ENCODE data around the gene COQ4.
"Not testable (repeated sequence)": the region's sequence is repeated elsewhere in the genome, so short reads cannot be mapped to it uniquely, and the experiment has no call there.

The COQ4 gene

DNA sequence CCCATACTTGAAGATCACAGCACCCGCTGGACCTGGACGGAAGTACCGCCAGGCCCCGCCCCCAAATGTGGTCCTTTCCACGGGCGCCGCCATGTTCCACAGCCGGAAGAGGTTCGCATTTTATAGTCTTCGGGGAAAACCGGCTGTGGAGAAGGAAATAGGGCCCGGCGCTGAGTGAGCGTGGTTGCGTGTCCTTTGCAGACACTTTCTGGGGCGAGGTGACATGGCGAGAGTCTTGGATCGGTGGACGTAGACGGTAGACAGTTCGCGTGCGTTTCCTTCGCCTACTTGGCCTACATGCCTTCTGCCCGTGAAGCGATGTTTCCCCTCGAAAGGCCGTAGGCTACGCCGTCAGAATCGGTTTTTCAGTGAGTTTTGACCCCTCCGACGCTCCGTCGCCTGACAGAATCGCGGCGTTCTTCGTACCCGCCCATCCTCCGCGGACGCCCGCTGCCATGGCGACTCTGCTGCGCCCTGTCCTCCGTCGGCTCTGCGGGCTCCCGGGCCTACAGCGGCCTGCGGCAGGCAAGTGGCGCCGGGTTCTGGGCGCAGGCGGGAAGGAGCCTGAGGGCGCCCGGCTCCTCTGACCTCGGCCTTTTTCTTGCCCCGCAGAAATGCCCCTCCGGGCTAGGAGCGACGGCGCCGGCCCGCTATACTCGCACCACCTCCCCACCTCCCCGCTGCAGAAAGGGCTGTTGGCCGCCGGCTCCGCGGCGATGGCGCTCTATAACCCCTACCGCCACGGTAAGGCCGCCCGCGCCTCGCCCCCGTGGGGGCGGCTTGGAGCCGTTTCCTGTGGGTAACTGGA is at the start of gene COQ4, which contains the start of gene TRUB2:
COQ4 (plus strand) TSS at position 436 of the 808 bp plus-strand sequence; CDS start at position 456, 20 bp downstream.
TRUB2 (minus strand) TSS at position 44 of the 808 bp plus-strand sequence; CDS start at position 5, 39 bp downstream.
- TF ChIP-seq, protein P1, sequence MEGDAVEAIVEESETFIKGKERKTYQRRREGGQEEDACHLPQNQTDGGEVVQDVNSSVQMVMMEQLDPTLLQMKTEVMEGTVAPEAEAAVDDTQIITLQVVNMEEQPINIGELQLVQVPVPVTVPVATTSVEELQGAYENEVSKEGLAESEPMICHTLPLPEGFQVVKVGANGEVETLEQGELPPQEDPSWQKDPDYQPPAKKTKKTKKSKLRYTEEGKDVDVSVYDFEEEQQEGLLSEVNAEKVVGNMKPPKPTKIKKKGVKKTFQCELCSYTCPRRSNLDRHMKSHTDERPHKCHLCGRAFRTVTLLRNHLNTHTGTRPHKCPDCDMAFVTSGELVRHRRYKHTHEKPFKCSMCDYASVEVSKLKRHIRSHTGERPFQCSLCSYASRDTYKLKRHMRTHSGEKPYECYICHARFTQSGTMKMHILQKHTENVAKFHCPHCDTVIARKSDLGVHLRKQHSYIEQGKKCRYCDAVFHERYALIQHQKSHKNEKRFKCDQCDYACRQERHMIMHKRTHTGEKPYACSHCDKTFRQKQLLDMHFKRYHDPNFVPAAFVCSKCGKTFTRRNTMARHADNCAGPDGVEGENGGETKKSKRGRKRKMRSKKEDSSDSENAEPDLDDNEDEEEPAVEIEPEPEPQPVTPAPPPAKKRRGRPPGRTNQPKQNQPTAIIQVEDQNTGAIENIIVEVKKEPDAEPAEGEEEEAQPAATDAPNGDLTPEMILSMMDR (IDR thresholded peaks at IDR 0.05): no peak
- TF ChIP-seq ZFX (IDR thresholded peaks at IDR 0.05; ENCODE audit: borderline replicate concordance): no peak
- H3K27ac ChIP-seq: peak within 1 kb of the TSS; percentile 92

DNA sequence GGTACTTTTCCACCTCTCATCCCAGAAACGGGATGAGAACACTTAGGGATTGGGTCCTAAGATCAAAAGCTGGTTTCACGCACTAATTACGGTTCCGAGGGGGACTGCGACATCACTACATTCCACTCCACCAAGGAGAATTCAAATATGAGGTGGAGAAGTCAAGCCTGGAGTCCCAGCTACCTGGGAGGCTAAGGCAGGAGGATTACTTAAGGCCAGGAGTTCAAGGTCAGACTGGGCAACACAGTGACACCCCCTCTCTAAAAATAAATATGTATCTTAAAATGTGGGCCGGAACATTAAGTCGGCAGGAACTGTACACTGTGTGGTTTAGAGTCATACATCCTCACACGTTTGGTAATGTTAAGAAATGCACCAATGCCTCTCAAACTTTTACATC is 48.4 kb upstream of the COQ4 start:
- TF ChIP-seq, protein P1 (IDR thresholded peaks at IDR 0.05): no peak
- TF ChIP-seq ZFX (IDR thresholded peaks at IDR 0.05; ENCODE audit: borderline replicate concordance): no peak
- peak overlapping the region; percentile 59; the same call in 1 of the 2 replicates for H3K27ac ChIP-seq

DNA sequence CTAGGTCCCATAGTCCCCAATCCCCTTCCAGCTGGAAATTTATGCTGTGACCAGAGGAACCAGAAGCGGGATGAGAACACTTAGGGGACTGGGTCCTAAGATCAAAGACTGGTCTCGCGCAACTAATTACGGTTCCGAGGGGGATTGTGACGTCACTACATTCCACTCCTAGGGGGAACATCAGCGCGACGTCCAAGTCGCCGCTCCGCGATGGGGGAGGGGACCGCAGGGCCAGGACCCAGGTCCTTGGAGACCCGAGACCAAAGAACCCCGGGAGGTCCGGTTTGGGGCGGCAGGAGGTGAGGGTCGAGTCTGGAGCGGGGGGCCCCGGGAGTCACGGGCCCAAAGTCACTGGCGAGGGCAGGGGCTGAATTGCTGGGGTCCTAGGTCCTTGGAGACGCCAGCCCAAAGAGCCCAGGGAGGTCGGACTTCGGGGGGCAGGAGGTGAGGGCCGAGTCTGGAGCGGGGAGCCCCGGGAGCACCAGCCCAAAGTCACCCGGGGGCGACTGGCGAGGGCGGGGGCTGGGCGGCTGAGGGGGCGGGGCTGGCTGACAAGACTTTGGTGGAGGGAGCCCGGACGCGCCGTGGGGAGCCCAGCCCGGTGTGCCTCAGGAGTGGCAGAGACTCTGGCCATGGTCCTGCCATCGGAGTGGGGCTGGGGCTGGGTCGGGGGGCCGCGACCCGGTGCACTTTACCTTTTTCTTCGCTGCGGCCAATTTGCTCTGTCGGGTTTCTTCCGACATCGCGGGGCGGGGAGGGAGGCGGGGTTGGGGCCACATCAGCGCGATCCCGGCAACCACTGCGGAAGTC is 47.2 kb upstream of the COQ4 start, which contains the start of gene GOLGA2:
GOLGA2 (minus strand) TSS at position 810 of the 810 bp plus-strand sequence; CDS start at position 779, 31 bp downstream.
- peak within 1 kb of the TSS; percentile 59 for H3K27ac ChIP-seq
- TF ChIP-seq, protein P1 (IDR thresholded peaks at IDR 0.05): no peak
- no peak for TF ChIP-seq ZFX (IDR thresholded peaks at IDR 0.05; ENCODE audit: borderline replicate concordance)

- TF ChIP-seq, protein P1 (IDR thresholded peaks at IDR 0.05): no peak
- no peak for TF ChIP-seq ZFX (IDR thresholded peaks at IDR 0.05; ENCODE audit: borderline replicate concordance)
Observed at GRCh38 chr9:128276008-128276573, 46.5 kb upstream of the COQ4 start, which contains the start of gene SWI5. Gene SWI5, plus strand, starts transcription at chr9:128276276.

GRCh38 chr9:128276574-128277270 is 45.9 kb upstream of the COQ4 start:
- peak overlapping the region; percentile 59 for H3K27ac ChIP-seq

More at GRCh38 chr9:128276008-128276573, 46.5 kb upstream of the COQ4 start, which contains the start of gene SWI5:
- peak within 1 kb of the TSS; percentile 59 for H3K27ac ChIP-seq

GRCh38 chr9:128279088-128280073 is 43.3 kb upstream of the COQ4 start:
- H3K27ac ChIP-seq: not testable (repeated sequence)

More at GRCh38 chr9:128276574-128277270, 45.9 kb upstream of the COQ4 start:
- TF ChIP-seq, protein P1 (IDR thresholded peaks at IDR 0.05): no peak
